Thymus (tissue), 11 donors: ENCODE data around the gene GPD2. TPM values are rescaled to one million over a fixed set of nuclear protein-coding genes. Genes with fewer than 3 reads are reported as not detected.
"Not testable (repeated sequence)": the region's sequence is repeated elsewhere in the genome, so short reads cannot be mapped to it uniquely, and the experiment has no call there.

Experiments used
- DNase-seq, 9 donors: peaks; one replicate each; pipeline ENCODE4 v3.0.0-alpha.2; 2013; ENCODE audit warnings: low spot score in 9 of 9, low read depth in 6 of 9, missing footprints in 1 of 9
- H3K27ac ChIP-seq, 2 donors: one replicate each; pipeline ENCODE4 v1.5.1; 2013; ENCODE audit warnings: control low read depth in 1 of 2, low read depth in 1 of 2, low read length in 1 of 2, mild to moderate bottlenecking in 1 of 2, moderate library complexity in 1 of 2
- H3K27me3 ChIP-seq, 2 donors: one replicate each; pipeline ENCODE4 v1.5.1; 2013; ENCODE audit warnings: low read length in 1 of 2; ENCODE audit not compliant: control insufficient read depth in 2 of 2, insufficient read depth in 1 of 2
- H3K36me3 ChIP-seq, 2 donors: one replicate each; pipeline ENCODE4 v1.5.1; 2013; ENCODE audit warnings: low read length in 1 of 2, mild to moderate bottlenecking in 1 of 2, moderate library complexity in 1 of 2; ENCODE audit not compliant: control insufficient read depth in 2 of 2, insufficient read depth in 2 of 2
- H3K4me1 ChIP-seq, 2 donors: one replicate each; pipeline ENCODE4 v1.5.1; 2013; ENCODE audit warnings: low read length in 2 of 2; ENCODE audit not compliant: control insufficient read depth in 2 of 2, insufficient read depth in 2 of 2
- H3K4me3 ChIP-seq, 2 donors: one replicate each; pipeline ENCODE4 v1.5.1; 2013; ENCODE audit warnings: low read length in 2 of 2, control low read depth in 1 of 2, mild to moderate bottlenecking in 1 of 2
- H3K9me3 ChIP-seq, 2 donors: one replicate each; pipeline ENCODE4 v1.5.1; 2013; ENCODE audit warnings: low read length in 1 of 2, mild to moderate bottlenecking in 1 of 2; ENCODE audit not compliant: control insufficient read depth in 2 of 2, insufficient read depth in 1 of 2
- WGBS: extraction: QIAGEN DNeasy Blood & Tissue Kit; methylation state at CpG from one replicate; pipeline ENCODE4 v1.1.7; 2013; 5-methylcytosine and 5-hydroxymethylcytosine counted together
- polyA plus RNA-seq: library from polyadenylated mRNA; stranded (reverse); fragments of 200-250 nt; gene quantifications from one replicate; pipeline ENCODE4 v1.2.3, GENCODE V29; 2013
- total RNA-seq: library from RNA; stranded (reverse); fragments of 120-200 nt; gene quantifications from one replicate; pipeline ENCODE4 v1.2.4, GENCODE V29; 2013
- donor health status: healthy.

The GPD2 gene
- total and polyA plus RNA-seq, 2 donors, result 6.5 to 19.6 TPM

DNA sequence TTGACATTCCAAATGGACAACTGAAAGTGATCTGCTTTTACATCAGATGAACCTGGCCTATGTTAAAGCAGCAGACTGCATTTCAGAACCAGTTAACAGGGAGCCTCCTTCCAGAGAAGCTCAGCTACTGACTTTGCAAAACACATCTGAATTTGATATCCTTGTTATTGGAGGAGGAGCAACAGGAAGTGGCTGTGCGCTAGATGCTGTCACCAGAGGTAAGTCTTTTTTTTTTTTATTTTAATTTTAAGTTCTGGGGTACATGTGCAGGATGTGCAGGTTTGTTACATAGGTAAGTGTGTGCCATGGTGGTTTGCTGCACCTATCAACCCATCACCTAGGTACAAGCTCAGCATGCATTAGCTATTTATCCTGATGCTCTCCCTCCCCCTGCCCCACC lies 59.8 kb downstream of the GPD2 start:
- H3K36me3 ChIP-seq, H3K4me1 ChIP-seq: not testable (repeated sequence)
- WGBS, result 81% methylated on average over 1 of the region's 1 CpG

GRCh38 chr2:156505696-156506095 lies 69.5 kb downstream of the GPD2 start:
- Histone ChIP-seq H3K9me3 (no peaks in the 10 kb centered on the region), H3K4me3 (no peak overlapping the region), H3K4me1 (no peaks in the 10 kb centered on the region), H3K36me3 (peaks cover 0 to 2% of the 10 kb centered on the region in 2 donors), H3K27me3 (no peaks in the 10 kb centered on the region), H3K27ac (no peak overlapping the region)
- no peak for DNase-seq

More for the DNA sequence above, 59.8 kb downstream of the GPD2 start:
- H3K27me3 ChIP-seq, H3K27ac ChIP-seq, H3K9me3 ChIP-seq, H3K4me3 ChIP-seq: not testable (repeated sequence)
- peak in 2 of 9 donors; percentile 2 to 3 for DNase-seq

- Histone ChIP-seq H3K27ac (no peak overlapping the region), H3K27me3 (no peaks in the 10 kb centered on the region), H3K9me3 (no peaks in the 10 kb centered on the region), H3K36me3 (peaks cover 0 to 10% of the 10 kb centered on the region in 2 donors), H3K4me3 (no peak overlapping the region), H3K4me1 (no peaks in the 10 kb centered on the region)
- DNase-seq, result no peak
- 96% methylated on average over 1 of the region's 1 CpG for WGBS
Measured at GRCh38 chr2:156511122-156511521, 74.9 kb downstream of the GPD2 start.

DNA sequence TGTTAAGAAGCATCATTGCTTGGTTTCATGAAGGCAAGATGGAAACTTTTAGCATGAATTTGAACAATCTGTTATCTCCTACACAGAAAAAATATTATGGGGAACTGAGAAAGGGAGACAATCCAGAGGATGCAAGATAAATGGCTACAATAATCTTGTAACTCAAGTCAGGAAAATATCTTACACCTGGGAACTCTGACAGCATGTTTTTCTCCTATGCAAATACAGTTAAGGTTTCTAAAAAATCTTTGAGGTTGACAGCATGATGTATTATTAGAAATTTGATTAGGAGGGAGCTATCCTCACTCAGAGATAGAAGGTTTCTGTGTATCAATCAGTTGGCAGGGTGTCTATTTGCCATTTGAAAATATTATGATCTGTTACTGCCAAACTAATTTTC lies 75.6 kb downstream of the GPD2 start:
- no peak for DNase-seq
- Histone ChIP-seq H3K4me1 (no peaks in the 10 kb centered on the region), H3K27me3 (no peaks in the 10 kb centered on the region), H3K27ac (no peak overlapping the region), H3K36me3 (peaks cover 0 to 10% of the 10 kb centered on the region in 2 donors), H3K4me3 (no peak overlapping the region), H3K9me3 (no peaks in the 10 kb centered on the region)

DNA sequence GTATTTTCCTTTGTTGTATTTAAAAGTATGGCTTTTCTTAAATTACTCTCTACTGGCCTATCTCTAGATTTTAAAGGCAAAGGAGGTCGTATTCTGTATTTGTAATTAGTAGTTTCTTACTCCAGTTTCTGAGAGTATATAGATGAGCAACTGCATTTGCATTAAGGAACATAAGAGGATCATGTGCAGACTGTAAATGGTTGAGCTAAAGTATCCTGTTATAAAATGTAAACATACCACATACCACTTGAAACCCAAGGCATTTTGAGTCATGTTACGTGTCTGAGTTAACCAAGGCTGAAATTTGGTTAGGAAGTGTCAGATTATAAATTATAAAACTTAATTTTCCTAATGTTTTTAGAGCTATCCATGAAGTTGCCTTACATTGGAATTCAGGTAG lies 76.3 kb downstream of the GPD2 start:
- H3K36me3 ChIP-seq, result peaks cover 0 to 10% of the 10 kb centered on the region in 2 donors
- WGBS, result 95% methylated on average over 2 of the region's 2 CpGs
- DNase-seq, result no peak
- no peaks in the 10 kb centered on the region for H3K4me1 ChIP-seq
- H3K4me3 ChIP-seq, result no peak overlapping the region
- H3K27ac ChIP-seq, result no peak overlapping the region
- no peaks in the 10 kb centered on the region for H3K9me3 ChIP-seq
- H3K27me3 ChIP-seq, result no peaks in the 10 kb centered on the region

GRCh38 chr2:156513219-156513618 lies 77.0 kb downstream of the GPD2 start:
- H3K4me1 ChIP-seq, result no peaks in the 10 kb centered on the region
- H3K9me3 ChIP-seq, result no peaks in the 10 kb centered on the region
- no peak overlapping the region for H3K27ac ChIP-seq
- peaks cover 0 to 10% of the 10 kb centered on the region in 2 donors for H3K36me3 ChIP-seq
- H3K4me3 ChIP-seq, result no peak overlapping the region
- no peaks in the 10 kb centered on the region for H3K27me3 ChIP-seq
- WGBS, result 98% methylated on average over 2 of the region's 2 CpGs
- DNase-seq, result no peak

GRCh38 chr2:156517419-156517818 lies 81.2 kb downstream of the GPD2 start:
- Histone ChIP-seq H3K9me3 (no peaks in the 10 kb centered on the region), H3K4me1 (no peaks in the 10 kb centered on the region), H3K36me3 (peaks cover 0 to 10% of the 10 kb centered on the region in 2 donors), H3K27ac (no peak overlapping the region), H3K4me3 (no peak overlapping the region), H3K27me3 (no peaks in the 10 kb centered on the region)
- DNase-seq, result no peak

DNA sequence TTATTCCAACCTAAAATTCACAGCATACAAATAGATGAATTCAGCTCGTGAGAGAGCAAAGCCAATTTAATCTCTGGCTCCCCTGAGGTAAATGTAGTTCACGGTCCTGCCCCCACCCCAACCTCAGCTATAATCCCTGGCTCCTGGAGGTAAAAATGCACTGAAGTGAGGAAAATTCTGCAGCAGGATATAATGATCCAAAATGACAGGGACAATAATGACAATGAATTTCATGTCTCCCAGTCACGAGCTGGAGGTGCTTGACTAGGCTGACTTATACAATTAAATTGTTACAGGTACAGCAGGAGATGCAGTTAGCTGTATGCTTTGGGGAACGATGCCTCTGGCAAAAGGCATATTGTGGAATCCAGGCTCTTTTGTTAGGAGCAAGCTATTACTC lies 82.0 kb downstream of the GPD2 start:
- peaks cover 0 to 10% of the 10 kb centered on the region in 2 donors for H3K36me3 ChIP-seq
- 97% methylated on average over 4 of the region's 4 CpGs for WGBS

DNA sequence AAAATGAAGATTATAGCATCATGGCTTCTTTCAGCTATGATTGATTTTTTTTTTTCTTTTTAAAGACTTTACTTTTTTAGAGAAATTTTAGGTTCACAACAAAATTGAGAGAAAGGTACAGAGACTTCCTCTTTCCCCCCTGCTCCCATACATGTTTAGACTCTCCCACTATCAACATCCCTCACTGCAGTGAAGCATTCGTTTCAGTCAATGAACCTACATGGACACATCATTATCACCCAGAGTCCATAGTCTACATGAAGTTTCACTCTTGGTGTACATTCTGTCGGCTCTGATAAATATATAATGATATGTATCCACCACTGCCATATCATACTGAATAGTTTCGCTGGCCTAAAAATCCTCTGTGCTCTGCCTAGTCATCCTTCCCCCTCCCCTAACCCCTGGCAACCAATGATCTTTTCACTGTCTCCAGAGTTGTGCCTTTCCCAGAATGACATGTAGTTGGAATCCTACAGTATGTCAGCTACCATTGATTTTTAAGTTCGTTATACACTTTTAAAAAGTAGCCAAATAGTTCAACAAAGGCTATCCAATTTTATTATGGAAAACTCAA lies 86.8 kb downstream of the GPD2 start:
- H3K9me3 ChIP-seq, result no peaks in the 10 kb centered on the region
- no peak overlapping the region for H3K27ac ChIP-seq
- 97% methylated on average over 4 of the region's 4 CpGs for WGBS
- no peaks in the 10 kb centered on the region for H3K36me3 ChIP-seq
- H3K27me3 ChIP-seq, result no peaks in the 10 kb centered on the region
- no peak for DNase-seq
- H3K4me1 ChIP-seq, result no peaks in the 10 kb centered on the region
- H3K4me3 ChIP-seq, result no peak overlapping the region

More for the DNA sequence above, 82.0 kb downstream of the GPD2 start:
- no peaks in the 10 kb centered on the region for H3K27me3 ChIP-seq
- H3K27ac ChIP-seq, result no peak overlapping the region
- no peaks in the 10 kb centered on the region for H3K9me3 ChIP-seq
- no peaks in the 10 kb centered on the region for H3K4me1 ChIP-seq
- DNase-seq, result no peak
- H3K4me3 ChIP-seq, result no peak overlapping the region
